Activated CD8-positive, alpha-beta T cell treated with anti-CD3 and anti-CD28 coated beads for 36 hours (primary cell): Measurements from ENCODE around the gene PSAPL1. TPM values are rescaled to one million over a fixed set of nuclear protein-coding genes. Genes with fewer than 3 reads are reported as not detected.

Source experiments
- ATAC-seq: fragments of 200-7000 bp; cut with Tn5 transposase; one replicate; pipeline ENCODE4 v1.10.0; 2021; ENCODE audit warnings: mild to moderate bottlenecking, moderate library complexity
- CTCF ChIA-PET: fragments of 350-600 bp; sonication (Branson Sonifier 250); formaldehyde crosslinking; loops from one replicate; lab custom pipeline; 2021; ENCODE audit warnings: antibody characterized with exemption; lab: Charles Lee
- POLR2A ChIA-PET: fragments of 350-600 bp; sonication (Branson Sonifier 250); formaldehyde crosslinking; loops from one replicate; lab custom pipeline; 2021; ENCODE audit warnings: antibody characterized with exemption; lab: Charles Lee
- DNase-seq: peaks from one replicate; pipeline ENCODE4 v3.0.0-alpha.2; 2020
- H3K27ac Mint-ChIP-seq: one replicate; pipeline ENCODE4 v1.8.0; 2021; ENCODE audit warnings: mild to moderate bottlenecking, mixed read lengths
- H3K27me3 Mint-ChIP-seq: one replicate; pipeline ENCODE4 v1.8.0; 2021; ENCODE audit warnings: mixed read lengths
- H3K36me3 Mint-ChIP-seq: one replicate; pipeline ENCODE4 v1.8.0; 2021; ENCODE audit warnings: low read depth, mixed read lengths
- H3K4me1 Mint-ChIP-seq: one replicate; pipeline ENCODE4 v1.8.0; 2021; ENCODE audit warnings: low read depth, mixed read lengths
- H3K4me3 Mint-ChIP-seq: one replicate; pipeline ENCODE4 v1.8.0; 2021; ENCODE audit warnings: mild to moderate bottlenecking, moderate library complexity, mixed read lengths
- H3K9me3 Mint-ChIP-seq: one replicate; pipeline ENCODE4 v1.8.0; 2021; ENCODE audit warnings: mixed read lengths
- CTCF ChIP-seq: fragments of 200-600 bp; IDR thresholded peaks from one replicate; pipeline ENCODE4 v1.8.0; 2022; ENCODE audit warnings: antibody characterized with exemption, mild to moderate bottlenecking
- intact Hi-C: fragments of 100-400 bp; cut with micrococcal nuclease; formaldehyde crosslinking; loops from one replicate; pipeline ENCODE4 v1.10.0; 2022
- total RNA-seq, 2 experiments: library from RNA; stranded (reverse); gene quantifications; one replicate each; pipeline ENCODE4 v1.2.3, GENCODE V29; 2021

Gene PSAPL1
- total RNA-seq, 2 experiments from 2014 or later = not detected

- ChIA-PET CTCF (no interaction called here), POLR2A (no interaction called here)
- Mint-ChIP-seq H3K27me3 (no peaks in the 10 kb centered on the region), H3K4me3 (no peak overlapping the region), H3K9me3 (no peaks in the 10 kb centered on the region), H3K36me3 (no peaks in the 10 kb centered on the region), H3K4me1 (no peaks in the 10 kb centered on the region), H3K27ac (no peak overlapping the region)
- ATAC-seq (no peak), DNase-seq (no peak)
- TF ChIP-seq CTCF = no peak
- intact Hi-C loops = no loop called here
Observed at GRCh38 chr4:7427831-7428260, 6.9 kb downstream of the PSAPL1 start.

GRCh38 chr4:7427361-7427760, 7.4 kb downstream of the PSAPL1 start:
- no peaks in the 10 kb centered on the region for H3K4me1 Mint-ChIP-seq
- no peaks in the 10 kb centered on the region for H3K9me3 Mint-ChIP-seq
- CTCF ChIA-PET = no interaction called here
- no peaks in the 10 kb centered on the region for H3K27me3 Mint-ChIP-seq
- ATAC-seq (no peak), DNase-seq (no peak)
- no peak overlapping the region for H3K4me3 Mint-ChIP-seq
- no peak for TF ChIP-seq CTCF
- intact Hi-C loops = no loop called here
- no peaks in the 10 kb centered on the region for H3K36me3 Mint-ChIP-seq
- H3K27ac Mint-ChIP-seq = no peak overlapping the region
- POLR2A ChIA-PET = no interaction called here

- ChIA-PET CTCF (no interaction called here), POLR2A (no interaction called here)
- H3K27me3 Mint-ChIP-seq = no peaks in the 10 kb centered on the region
- no peak for ATAC-seq
- no peak overlapping the region for H3K4me3 Mint-ChIP-seq
- H3K4me1 Mint-ChIP-seq = no peaks in the 10 kb centered on the region
- no peak for TF ChIP-seq CTCF
- H3K9me3 Mint-ChIP-seq = no peaks in the 10 kb centered on the region
- no peaks in the 10 kb centered on the region for H3K36me3 Mint-ChIP-seq
- no peak overlapping the region for H3K27ac Mint-ChIP-seq
- intact Hi-C loops = no loop called here
- no peak for DNase-seq
Observed at GRCh38 chr4:7426525-7427171, 8.1 kb downstream of the PSAPL1 start.

GRCh38 chr4:7425591-7426468, 8.9 kb downstream of the PSAPL1 start:
- no peak for DNase-seq
- Mint-ChIP-seq H3K4me3 (no peak overlapping the region), H3K4me1 (no peaks in the 10 kb centered on the region), H3K9me3 (no peaks in the 10 kb centered on the region), H3K27ac (no peak overlapping the region), H3K36me3 (no peaks in the 10 kb centered on the region), H3K27me3 (no peaks in the 10 kb centered on the region)
- no peak for ATAC-seq
- ChIA-PET CTCF (no interaction called here), POLR2A (no interaction called here)
- no peak for TF ChIP-seq CTCF
- intact Hi-C loops = no loop called here

GRCh38 chr4:7425124-7425523, 9.6 kb downstream of the PSAPL1 start:
- no peak for ATAC-seq
- H3K9me3 Mint-ChIP-seq = no peaks in the 10 kb centered on the region
- no peak overlapping the region for H3K27ac Mint-ChIP-seq
- H3K27me3 Mint-ChIP-seq = no peaks in the 10 kb centered on the region
- POLR2A ChIA-PET = no interaction called here
- H3K36me3 Mint-ChIP-seq = no peaks in the 10 kb centered on the region
- TF ChIP-seq CTCF = no peak
- CTCF ChIA-PET = no interaction called here
- no peaks in the 10 kb centered on the region for H3K4me1 Mint-ChIP-seq
- intact Hi-C loops = no loop called here
- no peak overlapping the region for H3K4me3 Mint-ChIP-seq
- DNase-seq = no peak
